SK-N-MC (cell line): ENCODE results near the gene KCNAB2.

ENCODE experiments used
- EZH2 ChIP-seq: fragments of 200-600 bp; sonication (generic); IDR thresholded peaks from one replicate; pipeline ENCODE4 v1.6.1; 2017; ENCODE audit warnings: antibody characterized with exemption
- POLR2AphosphoS5 ChIP-seq: IDR thresholded peaks from 2 replicates; pipeline ENCODE4 v1.6.1; 2012; ENCODE audit warnings: mild to moderate bottlenecking, low read depth, low read length, borderline replicate concordance

- TF ChIP-seq EZH2 (no peak), POLR2AphosphoS5 (no peak)
These were observed 48.9 kb upstream of the KCNAB2 start for GRCh38 chr1:5996641-5997270.
